ENCODE measurements around the gene GZMH.

DNA sequence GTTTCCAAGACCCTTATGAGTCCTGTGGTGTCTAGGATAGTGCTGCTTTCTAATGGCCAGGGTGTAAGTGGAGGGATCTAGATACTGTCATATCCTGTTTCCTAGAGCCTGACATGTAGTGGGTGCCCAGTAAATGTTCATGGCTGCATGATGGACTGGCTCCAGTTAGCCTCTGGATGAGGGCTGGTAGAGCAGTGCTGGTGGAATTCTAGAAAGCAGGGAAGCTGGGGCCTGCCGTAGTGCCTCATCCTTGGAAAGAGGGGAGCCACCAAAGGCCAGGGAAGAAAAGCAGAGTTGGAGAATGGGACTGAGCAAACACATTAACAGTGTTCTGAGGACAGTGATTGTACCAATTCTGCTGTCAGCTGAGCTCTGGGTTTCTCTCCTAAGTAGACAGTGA lies 23.9 kb upstream of the GZMH start:
- TF ChIP-seq EZH2 (IDR thresholded peaks at IDR 0.05; ENCODE audit: insufficient read depth, low read length) = no peak
- TF ChIP-seq, protein P1, sequence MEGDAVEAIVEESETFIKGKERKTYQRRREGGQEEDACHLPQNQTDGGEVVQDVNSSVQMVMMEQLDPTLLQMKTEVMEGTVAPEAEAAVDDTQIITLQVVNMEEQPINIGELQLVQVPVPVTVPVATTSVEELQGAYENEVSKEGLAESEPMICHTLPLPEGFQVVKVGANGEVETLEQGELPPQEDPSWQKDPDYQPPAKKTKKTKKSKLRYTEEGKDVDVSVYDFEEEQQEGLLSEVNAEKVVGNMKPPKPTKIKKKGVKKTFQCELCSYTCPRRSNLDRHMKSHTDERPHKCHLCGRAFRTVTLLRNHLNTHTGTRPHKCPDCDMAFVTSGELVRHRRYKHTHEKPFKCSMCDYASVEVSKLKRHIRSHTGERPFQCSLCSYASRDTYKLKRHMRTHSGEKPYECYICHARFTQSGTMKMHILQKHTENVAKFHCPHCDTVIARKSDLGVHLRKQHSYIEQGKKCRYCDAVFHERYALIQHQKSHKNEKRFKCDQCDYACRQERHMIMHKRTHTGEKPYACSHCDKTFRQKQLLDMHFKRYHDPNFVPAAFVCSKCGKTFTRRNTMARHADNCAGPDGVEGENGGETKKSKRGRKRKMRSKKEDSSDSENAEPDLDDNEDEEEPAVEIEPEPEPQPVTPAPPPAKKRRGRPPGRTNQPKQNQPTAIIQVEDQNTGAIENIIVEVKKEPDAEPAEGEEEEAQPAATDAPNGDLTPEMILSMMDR (IDR thresholded peaks at IDR 0.05; ENCODE audit: insufficient read depth, low read depth, low read length) = no peak

Data from astrocyte (in vitro differentiated cells and primary cell).